Measurements from ENCODE around the gene ILKAP. TPM values are rescaled to one million over a fixed set of nuclear protein-coding genes. Genes with fewer than 3 reads are reported as not detected.
A peak's percentile ranks its signal among the peaks of the same experiment; 100 is the strongest.

The ILKAP gene
- total and polyA plus RNA-seq, 8 donors = 30.6 to 57.3 (median 46.3) TPM

DNA sequence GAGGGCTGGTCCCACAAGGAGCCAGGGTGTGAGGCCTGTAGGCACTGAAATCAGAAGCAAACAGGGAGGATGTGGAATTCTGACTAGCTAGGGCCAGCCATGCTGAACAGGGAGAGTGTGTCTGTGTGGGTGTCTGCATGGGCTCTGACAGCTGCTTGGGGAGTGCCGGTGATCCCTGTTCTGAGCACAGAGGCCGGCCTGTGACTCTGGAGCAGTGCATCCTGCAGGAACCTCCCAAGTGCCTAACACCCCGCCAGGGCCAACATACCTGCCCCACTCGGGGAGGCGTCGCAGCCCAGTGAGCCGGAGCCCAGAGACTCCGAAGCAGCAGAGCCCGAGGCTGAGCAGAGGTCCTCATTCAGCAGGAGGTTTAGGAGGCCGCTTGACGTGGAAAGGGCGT lies 47.8 kb upstream of the ILKAP start:
- no peak for DNase-seq
- TF ChIP-seq, protein P1, sequence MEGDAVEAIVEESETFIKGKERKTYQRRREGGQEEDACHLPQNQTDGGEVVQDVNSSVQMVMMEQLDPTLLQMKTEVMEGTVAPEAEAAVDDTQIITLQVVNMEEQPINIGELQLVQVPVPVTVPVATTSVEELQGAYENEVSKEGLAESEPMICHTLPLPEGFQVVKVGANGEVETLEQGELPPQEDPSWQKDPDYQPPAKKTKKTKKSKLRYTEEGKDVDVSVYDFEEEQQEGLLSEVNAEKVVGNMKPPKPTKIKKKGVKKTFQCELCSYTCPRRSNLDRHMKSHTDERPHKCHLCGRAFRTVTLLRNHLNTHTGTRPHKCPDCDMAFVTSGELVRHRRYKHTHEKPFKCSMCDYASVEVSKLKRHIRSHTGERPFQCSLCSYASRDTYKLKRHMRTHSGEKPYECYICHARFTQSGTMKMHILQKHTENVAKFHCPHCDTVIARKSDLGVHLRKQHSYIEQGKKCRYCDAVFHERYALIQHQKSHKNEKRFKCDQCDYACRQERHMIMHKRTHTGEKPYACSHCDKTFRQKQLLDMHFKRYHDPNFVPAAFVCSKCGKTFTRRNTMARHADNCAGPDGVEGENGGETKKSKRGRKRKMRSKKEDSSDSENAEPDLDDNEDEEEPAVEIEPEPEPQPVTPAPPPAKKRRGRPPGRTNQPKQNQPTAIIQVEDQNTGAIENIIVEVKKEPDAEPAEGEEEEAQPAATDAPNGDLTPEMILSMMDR (IDR thresholded peaks at IDR 0.05) = no peak
- peaks cover 0 to 94% of the 10 kb centered on the region in 2 donors for H3K36me3 ChIP-seq
- peaks cover 0 to 3% of the 10 kb centered on the region in 2 donors for H3K4me1 ChIP-seq
- H3K9me3 ChIP-seq = no peaks in the 10 kb centered on the region
- intact Hi-C loops (cut with DNase I) = no loop called here
- H3K4me3 ChIP-seq = no peak overlapping the region
- H3K27ac ChIP-seq = no peak overlapping the region
- H3K27me3 ChIP-seq = no peaks in the 10 kb centered on the region
- ATAC-seq = no peak

DNA sequence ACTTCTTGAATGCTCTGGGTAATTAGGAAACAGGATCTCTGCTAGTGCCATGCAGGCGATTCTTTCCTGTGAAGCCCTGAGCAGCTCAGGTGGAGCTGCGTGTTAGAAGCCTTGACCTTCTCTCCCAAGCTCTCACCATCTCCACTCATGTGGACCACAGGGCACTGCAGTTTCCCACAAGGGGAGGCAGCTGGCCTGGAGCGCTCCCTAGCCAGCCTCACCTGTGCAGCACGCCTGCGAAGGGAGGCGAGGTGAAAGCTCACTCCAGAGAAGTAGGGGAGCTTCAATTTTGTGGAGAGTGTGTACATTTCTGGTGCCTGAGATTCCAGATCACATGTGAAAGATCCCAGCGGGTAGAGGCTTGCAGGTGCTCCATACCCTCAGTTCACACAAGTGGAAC lies 47.4 kb upstream of the ILKAP start:
- intact Hi-C loops (cut with DNase I) = no loop called here
- ATAC-seq = no peak
- H3K36me3 ChIP-seq = peaks cover 0 to 95% of the 10 kb centered on the region in 2 donors

DNA sequence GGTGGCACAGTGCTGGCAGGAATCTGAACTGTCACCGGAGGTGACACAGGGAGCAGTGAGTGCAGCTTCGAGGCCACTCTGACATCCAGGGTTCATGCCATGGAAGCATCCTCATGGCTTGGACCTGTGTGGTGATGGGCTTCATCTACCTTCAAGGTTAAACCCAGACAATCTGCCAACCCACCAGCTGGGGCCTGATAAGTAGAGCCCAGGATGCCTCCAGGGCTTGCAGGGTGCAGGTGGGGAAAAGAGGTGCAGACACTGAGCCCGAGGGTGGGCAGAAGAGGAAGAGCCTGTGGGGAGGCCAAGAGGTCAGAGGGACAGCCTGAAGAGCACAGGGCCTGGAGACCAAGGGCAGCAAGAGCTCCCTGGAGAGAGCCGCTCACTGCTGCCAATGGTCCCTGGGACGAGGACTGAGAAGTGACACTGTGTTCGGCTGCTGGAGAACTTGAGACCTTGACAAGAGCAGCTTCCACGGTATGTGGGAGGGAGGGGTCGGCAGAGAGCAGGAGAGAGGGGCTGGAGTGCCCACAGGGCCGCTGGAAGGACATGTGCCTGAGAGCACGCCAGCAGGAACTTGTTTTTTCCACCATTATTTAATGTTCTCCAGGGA lies 44.5 kb upstream of the ILKAP start:
- Histone ChIP-seq H3K9me3 (no peaks in the 10 kb centered on the region), H3K4me1 (peaks cover 0 to 3% of the 10 kb centered on the region in 2 donors), H3K27ac (no peak overlapping the region), H3K27me3 (no peaks in the 10 kb centered on the region), H3K4me3 (no peak overlapping the region), H3K36me3 (peaks cover 0 to 85% of the 10 kb centered on the region in 2 donors)
- ATAC-seq (no peak), DNase-seq (peak in 1 of 4 donors; percentile 38)
- TF ChIP-seq, protein P1 (IDR thresholded peaks at IDR 0.05) = no peak
- intact Hi-C loops (cut with DNase I) = no loop called here

More for the DNA sequence above, 47.4 kb upstream of the ILKAP start:
- DNase-seq = no peak
- peaks cover 0 to 3% of the 10 kb centered on the region in 2 donors for H3K4me1 ChIP-seq
- no peaks in the 10 kb centered on the region for H3K27me3 ChIP-seq
- H3K27ac ChIP-seq = no peak overlapping the region
- TF ChIP-seq, protein P1 (IDR thresholded peaks at IDR 0.05) = no peak
- H3K9me3 ChIP-seq = no peaks in the 10 kb centered on the region
- H3K4me3 ChIP-seq = no peak overlapping the region

DNA sequence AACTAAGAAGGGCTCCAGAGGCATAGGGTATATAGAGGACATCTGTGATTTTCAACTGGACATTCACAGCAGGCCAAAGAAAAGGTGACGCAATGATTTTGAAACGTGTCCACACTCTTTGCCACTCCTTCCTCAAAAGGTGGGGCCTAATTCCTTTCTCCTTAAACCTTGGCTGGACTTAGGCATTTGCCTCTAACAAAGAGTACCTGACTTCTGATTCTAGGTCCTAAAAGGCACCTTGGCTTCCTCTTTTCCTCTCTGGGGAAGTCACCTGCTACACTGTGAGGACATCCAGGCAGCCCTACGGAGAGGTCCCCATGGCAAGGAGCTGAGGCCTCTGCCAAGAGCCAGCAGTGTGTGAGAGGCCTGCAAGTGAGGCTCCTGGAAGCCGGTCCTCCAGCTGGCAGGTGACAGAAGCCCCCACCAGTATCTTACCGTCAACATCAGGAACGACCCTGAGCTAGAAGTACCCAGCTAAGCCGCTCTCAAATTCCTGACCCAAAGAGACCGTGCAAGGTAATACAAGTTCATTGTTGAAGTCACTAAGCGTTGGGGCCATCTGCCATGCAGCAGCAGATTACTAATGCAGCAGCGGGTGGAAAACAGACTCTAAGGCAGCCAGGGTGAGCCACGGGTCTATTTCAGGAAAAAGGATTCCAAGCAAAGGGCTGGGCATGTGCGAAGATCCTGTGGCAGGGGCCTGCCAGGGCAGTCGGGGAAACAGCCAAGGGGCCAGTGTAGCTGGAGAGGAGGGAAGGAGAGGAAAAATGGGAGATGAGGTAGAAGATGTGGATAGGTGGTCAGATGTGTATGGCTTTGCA lies 43.7 kb upstream of the ILKAP start:
- peak in 1 of 4 donors; percentile 34 for DNase-seq
- Histone ChIP-seq H3K27me3 (no peaks in the 10 kb centered on the region), H3K9me3 (no peaks in the 10 kb centered on the region), H3K27ac (peak overlapping the region; percentile 15 to 41), H3K4me3 (no peak overlapping the region), H3K36me3 (peaks cover 0 to 77% of the 10 kb centered on the region in 2 donors), H3K4me1 (peaks cover 0 to 3% of the 10 kb centered on the region in 2 donors)
- intact Hi-C loops (cut with DNase I) = no loop called here
- peak; percentile 87 for ATAC-seq
- TF ChIP-seq, protein P1 (IDR thresholded peaks at IDR 0.05) = no peak

DNA sequence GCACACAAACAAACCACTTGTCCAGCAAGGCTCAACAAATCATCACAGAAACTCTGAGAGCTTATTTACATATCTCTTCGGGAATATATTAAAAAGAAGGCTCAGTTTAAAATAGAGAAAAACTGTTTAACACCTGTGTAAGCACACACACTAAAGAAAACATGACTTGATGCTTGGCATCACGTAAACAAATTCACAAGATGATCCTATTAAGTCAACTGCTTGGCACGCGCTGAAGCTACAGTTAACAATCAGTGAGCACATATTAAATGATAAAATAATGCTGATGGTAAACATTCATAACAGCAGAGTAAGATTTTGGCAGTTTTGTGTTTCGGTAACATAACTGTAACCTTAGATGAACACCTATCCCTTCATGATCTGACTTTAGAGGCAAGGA lies 40.7 kb upstream of the ILKAP start:
- no peak overlapping the region for H3K27ac ChIP-seq
- H3K36me3 ChIP-seq = peaks cover 0 to 50% of the 10 kb centered on the region in 2 donors
- H3K9me3 ChIP-seq = no peaks in the 10 kb centered on the region
- H3K4me3 ChIP-seq = no peak overlapping the region
- H3K27me3 ChIP-seq = peaks cover 5 to 24% of the 10 kb centered on the region in 2 donors
- intact Hi-C loops (cut with DNase I) = no loop called here
- TF ChIP-seq, protein P1 (IDR thresholded peaks at IDR 0.05) = no peak
- peaks cover 2 to 18% of the 10 kb centered on the region in 2 donors for H3K4me1 ChIP-seq
- ATAC-seq (no peak), DNase-seq (no peak)
